GM21723 (cell line): ENCODE data around the gene QKI.
"Not testable (repeated sequence)": the region's sequence is repeated elsewhere in the genome, so short reads cannot be mapped to it uniquely, and the experiment has no call there.

Experiments used
- ATAC-seq: cut with Tn5 transposase; IDR thresholded peaks from one replicate; pipeline ENCODE4 v1.9.1; 2021; ENCODE audit warnings: mild to moderate bottlenecking, moderate library complexity; ENCODE audit not compliant: unreplicated experiment

QKI gene

DNA sequence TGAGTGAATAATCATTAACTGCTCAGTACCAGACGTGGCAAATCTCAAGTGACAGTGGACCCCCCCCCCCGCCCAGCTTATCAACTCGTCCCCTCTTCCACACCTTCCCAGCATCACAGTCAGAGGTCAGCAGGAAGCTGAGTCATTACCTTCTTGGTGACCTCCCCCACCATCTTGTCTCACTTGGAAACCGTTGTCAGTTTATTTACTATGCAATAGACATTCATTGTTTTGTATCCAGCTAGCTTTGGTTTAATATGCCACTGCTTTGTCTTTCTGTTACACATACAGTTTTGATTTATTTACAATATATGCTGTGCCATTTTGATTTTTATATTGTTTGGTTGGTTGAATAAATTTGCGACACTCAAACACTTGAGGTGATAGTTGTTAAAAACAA is 158.1 kb downstream of the QKI start:
- ATAC-seq = no peak

DNA sequence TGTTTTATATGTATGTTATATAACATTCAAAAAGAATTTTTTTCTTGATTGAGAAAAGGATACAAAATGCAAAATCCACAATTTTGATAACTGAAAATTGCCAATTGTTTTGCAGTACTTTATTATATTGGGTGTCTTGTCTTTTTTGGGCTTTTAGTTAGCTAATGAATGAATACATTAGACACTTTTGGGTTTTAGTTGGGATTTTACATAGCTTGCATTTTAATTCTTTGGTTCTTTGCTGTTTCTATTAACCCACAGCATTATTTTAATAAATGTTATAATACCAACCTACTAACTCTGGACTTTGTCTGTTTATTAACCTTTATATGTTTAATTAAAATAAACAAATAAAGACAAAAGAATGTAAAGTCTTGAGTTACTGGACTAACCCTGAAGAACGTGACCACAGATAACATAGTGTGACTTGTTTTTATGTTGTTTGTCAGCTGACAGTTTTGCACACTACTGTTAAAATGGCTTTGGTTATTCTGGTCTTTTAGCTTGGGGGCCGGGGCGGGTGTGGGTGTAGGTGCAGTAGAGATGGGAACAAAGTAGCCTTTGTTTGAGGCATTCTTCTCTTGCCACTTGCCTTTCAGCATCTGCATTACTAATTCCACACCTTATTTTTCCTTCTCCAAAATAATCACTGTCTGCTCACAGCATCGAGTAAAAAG is 159.1 kb downstream of the QKI start:
- ATAC-seq = no peak

DNA sequence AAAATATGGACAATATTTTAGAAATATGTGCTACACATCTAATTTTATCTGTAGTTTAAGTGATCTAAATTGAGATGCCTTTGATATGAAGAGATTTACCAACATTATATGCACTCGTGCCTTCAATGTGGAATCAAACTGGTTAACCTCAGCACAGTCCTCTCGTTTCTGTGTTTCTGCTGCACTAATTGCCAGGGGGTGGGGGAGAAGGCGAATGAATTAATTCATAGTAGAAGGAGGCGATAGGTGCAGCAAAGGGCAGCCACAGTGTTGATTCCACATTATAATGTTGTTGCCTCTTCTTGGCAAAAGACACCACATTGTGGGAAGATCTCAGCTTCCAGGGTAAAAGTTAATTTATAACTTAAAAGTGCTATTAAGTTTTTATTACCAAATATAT is 161.6 kb downstream of the QKI start:
- ATAC-seq = no peak

DNA sequence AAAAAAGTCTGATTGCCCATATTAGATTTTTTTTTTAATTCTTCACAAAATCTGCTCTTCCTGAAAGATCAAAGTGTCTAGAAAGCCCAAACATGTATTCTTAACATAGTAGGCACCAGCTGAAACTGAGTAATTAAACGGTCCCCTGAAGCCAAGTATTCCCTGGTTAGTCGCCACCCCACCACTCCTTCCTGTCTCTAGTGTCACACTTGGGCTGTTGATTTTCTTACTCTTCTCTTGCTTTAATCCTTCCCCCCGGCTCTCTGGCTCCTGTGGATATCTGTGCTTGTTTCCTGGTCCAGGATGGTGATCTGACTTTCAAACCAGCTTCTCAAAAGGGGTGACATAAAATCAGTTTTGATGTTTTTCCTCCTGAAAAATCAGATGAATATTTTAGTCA is 162.9 kb downstream of the QKI start:
- no peak for ATAC-seq

DNA sequence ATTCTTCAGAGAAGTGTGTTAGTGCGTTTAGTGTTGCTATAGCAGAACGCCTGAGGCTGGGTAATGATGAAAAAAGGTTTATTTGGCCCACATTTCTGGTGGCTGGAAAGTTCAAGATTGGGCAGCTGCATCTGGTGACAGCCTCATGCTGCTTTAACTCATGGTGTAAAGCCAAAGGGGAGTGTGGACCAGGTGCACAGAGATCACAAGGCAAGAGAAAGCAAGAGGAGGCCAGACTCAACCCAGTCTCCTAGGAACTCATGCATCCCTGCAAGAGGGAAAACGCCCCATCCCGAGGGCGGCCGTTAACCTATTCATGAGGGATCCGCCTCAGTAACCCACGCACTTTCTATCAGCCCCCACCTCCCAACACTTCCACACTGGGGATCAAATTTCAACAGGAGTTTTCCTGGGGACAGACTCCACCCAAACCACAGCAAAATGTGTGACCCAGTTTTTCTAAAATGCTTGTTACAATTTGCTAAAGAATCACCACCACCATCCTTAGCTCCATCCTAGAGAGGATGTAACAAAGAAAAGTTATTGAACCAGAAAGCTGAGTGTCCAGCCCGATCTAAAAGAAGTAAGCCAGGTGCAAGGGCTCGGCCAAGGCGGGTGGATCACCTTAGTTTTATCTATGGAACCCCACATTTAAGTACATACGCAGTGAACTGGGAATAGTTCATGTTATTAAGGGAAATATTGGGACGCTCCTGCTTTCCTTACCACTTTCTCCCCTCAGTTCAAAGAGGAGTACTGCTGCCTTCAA is 164.8 kb downstream of the QKI start:
- no peak for ATAC-seq

DNA sequence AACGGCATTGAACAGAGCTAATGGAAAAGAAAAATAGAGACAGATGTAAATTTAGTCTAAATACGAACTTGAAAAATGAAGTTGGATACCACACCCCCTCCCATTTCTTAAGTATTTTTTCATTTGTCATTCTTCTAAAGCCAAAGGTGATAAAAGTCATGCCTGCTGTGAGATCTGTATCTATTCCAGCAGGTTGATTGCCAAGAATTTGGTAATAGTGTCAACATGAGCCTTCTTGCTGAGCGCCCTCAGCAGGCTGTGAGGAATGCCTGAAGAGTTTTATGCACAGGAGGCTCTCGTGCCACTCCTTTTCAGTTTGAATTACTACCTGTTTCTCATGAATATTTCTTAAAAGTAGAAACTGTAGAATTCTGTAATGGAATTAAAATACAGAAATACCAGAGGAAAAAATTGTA is 165.4 kb downstream of the QKI start:
- ATAC-seq = no peak

DNA sequence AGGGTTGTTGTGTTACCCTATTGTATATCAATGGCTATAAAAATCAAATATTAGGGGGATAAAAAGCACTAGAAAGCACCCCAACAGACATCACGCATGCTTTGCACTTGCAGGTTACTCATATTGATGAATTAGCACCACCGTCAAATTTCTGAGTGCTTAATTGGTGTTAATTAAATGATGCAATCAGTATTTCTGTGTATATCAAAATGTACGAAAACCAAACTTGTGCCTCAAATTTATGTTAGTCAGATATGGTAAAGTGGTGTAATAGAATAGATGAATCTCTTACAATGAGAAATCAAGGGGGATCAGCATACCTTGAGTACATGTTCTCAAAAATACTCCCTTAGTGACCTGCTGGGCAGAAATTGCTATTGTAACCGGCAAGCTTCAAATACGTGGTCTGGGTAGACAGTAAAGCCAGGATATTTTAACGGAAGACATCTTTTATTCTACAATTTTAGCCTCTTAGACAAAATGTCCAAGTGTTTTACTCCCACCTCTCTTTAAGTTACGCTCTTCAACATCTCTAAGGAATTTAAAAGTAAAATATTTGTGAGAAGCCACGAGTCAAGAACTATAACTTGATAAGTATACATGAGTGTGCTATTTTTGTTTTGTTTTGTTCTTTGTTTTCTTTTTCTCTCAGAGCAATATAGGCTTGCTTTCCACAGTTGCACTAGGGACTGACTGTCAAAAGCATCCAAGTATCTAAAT is 166.0 kb downstream of the QKI start:
- ATAC-seq = no peak

DNA sequence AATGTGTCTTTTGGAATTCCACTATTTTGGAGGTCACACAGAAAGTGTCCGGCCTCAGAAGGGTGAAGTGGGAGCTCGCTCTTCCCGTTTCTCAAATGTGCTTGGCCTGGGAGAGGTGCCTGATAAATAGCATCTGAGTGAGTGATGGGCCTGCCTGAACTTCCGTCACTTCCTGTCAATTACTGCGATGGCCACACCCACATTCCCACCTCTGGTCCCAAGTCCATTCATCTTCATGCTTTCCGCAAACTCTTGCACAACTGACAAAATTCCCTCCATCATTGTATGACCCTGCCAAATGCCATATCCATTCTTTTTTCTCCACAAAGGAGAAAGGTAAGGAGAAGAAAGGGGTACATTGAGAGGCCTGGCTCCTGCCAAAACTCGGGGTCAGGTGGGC is 169.0 kb downstream of the QKI start:
- no peak for ATAC-seq

DNA sequence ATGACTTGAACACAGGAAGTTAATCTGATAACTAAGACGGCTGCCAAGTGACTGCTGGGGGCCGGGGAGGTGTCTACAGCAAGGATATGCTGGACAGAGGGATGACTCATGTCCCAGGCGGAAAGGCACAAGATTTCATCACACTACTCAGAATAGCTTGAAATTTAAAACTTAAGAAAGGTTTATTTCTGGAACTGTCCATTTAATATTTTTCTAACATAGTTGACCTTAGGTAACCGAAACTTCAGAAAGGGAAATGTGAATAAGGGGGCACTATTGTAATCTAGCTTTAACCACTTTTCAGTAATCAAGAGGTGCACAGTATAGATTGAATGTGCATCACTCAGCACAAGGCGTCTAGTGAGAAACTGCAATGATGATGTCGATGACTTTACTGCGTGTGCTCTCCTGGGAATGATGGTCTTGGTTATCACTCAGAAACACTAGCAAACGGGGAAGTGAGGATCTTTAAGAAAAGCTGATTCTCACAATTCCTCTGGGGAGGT is 171.5 kb downstream of the QKI start:
- no peak for ATAC-seq

DNA sequence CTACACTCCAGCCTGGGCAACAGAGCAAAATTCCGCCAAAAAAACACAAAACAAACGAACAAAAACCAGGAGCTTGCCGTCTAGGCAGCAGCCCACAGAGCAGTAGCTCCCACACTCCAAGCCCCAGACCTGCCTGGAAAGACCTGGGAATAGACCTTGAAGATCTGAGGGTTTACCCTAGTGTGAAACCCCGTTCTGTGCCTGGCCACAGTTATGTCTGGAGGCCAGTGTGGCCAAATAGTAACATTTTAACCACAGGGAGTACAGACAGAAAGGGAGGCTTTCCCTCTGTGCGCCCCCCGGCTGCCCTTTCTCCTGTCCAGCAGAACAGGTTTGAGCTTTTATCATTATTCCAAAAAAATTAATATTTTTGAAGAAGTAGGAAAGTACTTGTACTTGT is 172.4 kb downstream of the QKI start:
- ATAC-seq = no peak

DNA sequence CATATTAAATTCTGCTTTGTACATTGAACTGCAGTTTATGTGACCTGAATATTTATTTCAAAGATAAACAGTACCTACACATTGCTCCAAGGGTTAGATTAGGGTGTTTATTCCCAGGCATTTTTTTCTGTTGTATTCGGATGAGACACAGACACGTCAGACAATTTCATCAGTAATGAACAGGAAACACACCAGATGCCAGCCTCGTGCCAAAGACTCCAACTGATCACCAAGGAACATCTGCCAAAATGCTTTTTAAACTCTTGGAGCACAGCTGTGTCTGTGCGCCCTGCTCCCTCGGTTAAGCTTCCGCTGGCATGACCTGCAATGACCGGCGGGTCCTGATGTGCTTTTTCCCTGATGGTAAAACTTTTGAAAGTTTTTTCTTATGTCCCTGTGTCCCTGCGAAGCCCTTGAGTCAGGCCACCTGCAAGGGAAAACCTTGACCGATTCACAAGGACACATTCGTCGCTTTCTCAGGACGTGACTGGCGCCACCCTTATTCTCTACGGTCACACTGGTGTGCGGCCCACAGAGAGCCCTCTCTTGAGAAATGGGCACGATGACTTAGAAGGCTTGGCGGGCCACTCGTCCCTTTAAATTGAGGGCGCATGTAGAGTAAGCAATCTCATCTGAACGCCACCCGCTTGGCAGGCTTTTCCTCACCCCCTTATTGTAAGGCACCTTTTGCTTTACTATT is 173.9 kb downstream of the QKI start:
- ATAC-seq = no peak

DNA sequence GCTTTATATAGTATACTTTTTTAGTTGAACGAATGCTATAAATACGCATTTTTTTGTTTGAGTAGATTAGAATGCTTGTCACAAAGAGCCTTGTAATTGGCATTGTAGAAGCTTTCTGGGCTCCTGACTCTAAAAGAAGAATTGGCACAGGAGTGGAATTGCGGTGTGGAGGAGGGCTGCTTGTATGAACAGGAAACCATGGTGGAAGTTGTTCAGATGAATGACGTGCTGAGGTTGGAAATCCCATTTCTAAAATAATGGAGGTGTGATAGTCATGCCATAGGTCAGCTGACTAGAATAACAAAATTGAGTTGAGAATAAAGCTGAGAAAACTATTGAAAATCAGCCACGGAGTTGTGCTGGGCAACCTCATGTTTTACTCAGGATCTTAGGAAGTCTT is 174.9 kb downstream of the QKI start:
- ATAC-seq = no peak

DNA sequence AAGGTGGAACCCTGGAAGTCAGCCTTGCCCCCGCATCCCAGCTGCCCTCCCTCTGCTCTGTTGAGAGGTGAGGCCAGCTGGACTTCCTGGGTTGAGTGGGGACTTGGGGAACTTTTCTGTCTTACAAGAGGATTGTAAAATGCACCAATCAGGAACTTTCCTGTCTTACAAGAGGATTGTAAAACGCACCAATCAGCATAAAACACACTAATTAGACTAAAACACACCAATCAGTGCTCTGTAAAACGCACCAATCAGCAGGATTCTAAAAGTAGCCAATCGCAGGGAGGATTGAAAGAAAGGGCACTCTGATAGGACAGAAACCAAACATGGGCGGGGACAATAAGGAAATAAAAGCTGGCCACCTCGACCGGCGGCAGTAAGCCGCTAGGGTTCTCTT is 175.6 kb downstream of the QKI start:
- ATAC-seq = not testable (repeated sequence)

DNA sequence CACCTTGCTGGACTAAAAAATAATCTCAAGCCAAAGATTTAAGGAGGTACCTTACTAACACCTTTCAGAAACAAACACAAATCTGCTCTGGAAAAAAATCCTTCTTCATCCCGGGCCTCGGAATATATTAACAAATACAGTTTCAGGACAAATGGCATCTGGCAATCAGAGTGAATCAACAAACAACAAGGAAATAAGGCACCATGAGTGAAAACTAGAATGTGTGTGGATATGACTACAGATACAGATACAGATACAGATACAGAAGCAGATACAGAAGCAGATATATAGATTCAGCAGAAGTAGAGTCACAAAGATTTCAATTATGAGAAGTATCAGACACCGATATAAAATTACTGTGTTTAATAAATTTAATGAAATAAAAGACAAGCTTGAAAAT is 178.4 kb downstream of the QKI start:
- ATAC-seq = no peak

DNA sequence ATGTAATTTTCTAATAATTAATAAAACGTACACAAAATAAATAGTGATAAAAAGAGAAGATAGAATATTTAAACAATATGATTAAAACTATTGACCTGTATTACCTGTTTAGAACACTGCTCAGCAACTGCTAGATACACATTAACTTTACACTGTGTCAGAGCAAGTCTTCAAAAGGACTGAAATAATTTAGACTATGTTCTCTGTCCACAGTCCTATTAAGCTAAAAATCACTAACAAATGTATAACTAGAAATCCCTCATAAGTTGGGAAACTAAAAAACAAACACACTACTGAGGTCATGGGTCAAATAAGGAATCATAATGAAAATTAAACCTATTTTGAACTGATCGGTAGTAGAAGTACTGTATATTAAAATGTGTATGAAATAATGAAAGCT is 181.7 kb downstream of the QKI start:
- no peak for ATAC-seq

DNA sequence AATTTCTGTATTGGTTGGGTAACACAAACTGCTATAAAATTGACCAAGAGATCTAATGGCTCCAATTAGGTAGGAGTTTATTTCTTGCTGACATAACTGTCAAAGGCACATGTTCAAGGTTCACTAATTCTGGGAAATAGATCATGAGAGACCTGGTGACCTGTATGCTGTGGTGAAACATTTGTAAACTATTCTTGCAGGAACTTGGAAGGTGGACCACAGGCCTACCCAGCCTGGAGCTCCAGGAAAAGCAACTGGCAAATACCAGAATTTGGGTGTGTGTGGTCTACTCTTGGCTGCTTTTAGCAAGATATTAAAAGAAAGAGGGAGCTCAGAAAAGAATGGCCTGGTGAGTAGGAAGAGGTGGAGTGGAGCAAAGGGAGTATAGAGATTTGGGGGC is 184.6 kb downstream of the QKI start:
- ATAC-seq = no peak

DNA sequence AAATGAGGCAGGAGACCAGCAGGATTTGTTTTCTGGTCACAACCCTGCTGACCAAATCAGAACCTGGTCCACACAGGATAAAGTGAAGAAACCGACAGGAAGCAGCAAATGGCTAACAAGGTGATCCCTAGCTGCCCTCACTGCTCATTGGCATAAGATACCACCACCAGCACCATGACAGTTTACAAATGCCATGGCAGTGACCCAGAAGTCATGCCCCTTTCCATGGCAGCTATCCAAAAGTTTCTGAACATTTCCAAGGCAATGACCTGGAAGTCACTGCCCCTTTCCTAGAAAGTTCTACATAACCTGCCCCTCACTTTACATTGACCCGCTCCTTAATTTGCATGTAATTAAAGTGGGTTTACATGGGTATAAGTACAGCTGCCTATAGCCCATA is 185.2 kb downstream of the QKI start:
- no peak for ATAC-seq

DNA sequence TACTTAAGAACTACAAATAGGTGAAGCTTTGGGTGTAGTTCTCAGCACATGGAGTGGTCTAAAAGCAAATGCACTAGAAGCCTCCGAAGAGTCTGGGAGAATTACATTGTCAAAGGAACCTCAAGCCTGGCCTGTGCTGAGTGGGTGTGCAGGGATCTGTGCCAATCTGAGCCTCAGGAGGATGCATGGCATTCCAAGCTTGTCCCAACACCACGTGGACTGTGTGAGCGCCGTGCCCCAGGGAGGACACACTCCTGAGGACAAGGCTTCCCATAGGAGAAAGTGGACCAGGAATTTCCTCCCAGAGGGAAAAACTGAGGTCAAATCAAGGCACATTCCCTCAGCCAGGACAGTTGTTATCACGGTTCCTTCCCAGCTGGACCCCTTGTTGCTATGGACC is 185.8 kb downstream of the QKI start:
- ATAC-seq = no peak

DNA sequence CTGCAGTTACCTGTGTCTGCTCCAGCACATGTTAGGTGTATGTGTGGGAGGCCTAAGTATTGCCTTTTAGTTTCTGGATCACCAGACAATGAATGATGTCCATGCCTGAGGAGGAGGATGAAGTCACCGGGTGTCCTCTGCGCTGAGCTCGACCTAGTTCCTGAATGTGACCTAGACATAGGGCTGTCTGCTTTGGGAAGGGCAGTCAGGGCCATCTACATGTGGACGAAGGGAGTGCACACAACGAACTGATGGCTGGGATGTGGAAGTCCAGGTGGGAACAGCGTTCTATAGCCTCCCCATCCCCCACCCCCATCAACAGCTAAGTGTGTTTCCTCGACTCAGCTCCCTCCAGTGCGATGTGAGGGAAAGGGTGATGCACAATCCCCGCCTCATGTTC is 186.3 kb downstream of the QKI start:
- no peak for ATAC-seq

DNA sequence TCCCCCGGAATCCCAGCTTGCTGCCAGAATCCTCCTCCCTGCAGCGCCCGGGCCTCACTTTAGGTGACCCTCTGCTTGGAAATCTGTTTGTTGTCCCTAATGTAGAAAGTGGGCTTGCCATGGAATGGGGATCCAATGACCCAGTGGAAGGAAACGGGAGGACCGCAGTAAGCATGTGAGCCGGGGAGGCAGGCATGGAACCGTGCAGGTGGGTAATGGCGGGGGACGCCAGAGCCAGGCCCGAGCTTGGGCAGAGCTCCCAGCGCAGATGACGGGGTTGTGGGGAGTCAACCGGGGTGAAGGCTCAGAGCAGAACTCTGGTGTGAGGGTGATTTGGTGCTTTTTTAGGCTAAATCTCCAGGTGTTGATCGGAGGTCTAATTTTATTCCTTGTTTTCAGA is 188.3 kb downstream of the QKI start:
- no peak for ATAC-seq

DNA sequence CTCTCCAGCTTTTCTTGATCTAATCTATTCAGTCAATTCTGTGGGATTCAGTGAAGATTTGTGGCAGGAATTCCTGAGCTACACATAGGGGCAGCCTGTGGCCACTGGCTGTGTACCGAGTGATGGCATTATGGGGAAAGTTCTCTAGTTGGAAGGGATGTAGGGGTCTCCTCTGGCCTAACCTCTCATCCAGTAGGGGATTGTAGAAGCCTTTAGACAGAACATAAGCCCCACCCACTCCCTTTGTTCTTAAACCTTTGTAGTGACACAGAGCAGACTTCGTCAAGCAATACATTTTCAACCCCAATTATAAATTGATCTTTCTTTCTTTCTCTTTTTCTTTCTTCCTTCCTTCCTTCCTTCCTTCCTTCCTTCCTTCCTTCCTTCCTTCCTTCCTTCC is 188.9 kb downstream of the QKI start:
- ATAC-seq = no peak
